NCI-H2227 treated with DMSO at 0.1 percent for 48 hours (cell line): ENCODE measurements around the gene CHIT1.
"Not testable (repeated sequence)": the region's sequence is repeated elsewhere in the genome, so short reads cannot be mapped to it uniquely, and the experiment has no call there.

Experiments
- DNase-seq: peaks from one replicate; lab custom pipeline; 2025; lab: John Stamatoyannopoulos, UW

Gene CHIT1

DNA sequence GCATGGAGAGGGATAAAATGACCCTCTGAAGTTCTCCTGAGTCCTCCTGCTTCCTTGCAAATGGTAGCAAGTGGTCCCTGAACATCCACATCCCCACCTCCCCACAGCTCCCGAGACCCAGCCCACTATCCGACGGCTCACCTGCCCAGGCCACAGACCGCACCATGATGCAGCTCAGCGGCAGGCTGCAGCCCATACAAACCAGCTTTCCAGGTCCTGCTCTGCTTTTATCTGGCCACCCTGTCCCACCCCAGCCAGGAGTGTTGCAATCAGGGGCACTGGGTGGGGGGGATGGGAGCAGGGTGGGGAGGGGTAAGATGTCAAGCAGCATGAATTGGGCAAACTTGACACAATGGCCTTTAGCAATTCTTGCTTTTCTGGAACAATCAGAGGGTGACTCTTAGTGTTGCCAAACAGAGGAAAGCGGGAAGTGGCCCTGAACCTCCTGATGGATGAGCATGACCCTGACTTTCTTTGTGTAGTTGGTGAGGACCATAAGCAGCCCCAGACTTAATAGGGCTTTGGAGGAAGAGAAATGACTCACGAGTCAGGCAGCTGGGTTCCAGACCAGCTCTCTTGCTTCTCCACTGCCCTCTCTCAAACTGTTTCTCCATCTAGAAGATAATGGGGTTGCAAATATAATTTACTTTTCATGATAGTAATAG lies at the start of gene CHIT1:
Gene CHIT1 (minus strand): TSS at position 203 of the 665 bp plus-strand sequence. CDS start 37 bp downstream, at position 166.
- DNase-seq, result no peak

DNA sequence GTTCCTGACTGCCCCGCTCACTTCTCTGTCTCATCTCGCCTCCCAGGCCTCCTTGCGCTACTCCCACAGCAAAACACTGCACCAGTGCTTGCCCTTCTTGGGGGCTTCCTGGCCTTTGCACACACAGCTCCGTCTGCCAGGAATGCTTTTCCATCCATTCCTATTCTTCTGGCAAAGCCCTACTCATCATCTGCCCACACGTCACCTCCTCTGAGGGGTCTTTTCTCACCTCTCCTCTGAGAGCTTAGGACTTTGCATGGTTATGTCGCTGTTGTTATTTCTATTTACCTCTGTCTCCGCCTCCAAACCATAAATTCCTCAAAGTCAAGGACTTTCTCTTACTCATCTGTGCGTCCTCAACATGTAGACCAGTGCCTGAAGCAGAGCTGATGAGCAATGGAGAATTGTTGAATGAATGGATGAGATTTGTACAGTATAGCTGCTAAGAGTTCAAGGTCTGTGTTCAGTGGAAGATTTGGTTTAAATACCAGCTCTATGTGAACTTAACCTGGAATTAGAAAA lies 49.5 kb upstream of the CHIT1 start:
- DNase-seq, result no peak

DNA sequence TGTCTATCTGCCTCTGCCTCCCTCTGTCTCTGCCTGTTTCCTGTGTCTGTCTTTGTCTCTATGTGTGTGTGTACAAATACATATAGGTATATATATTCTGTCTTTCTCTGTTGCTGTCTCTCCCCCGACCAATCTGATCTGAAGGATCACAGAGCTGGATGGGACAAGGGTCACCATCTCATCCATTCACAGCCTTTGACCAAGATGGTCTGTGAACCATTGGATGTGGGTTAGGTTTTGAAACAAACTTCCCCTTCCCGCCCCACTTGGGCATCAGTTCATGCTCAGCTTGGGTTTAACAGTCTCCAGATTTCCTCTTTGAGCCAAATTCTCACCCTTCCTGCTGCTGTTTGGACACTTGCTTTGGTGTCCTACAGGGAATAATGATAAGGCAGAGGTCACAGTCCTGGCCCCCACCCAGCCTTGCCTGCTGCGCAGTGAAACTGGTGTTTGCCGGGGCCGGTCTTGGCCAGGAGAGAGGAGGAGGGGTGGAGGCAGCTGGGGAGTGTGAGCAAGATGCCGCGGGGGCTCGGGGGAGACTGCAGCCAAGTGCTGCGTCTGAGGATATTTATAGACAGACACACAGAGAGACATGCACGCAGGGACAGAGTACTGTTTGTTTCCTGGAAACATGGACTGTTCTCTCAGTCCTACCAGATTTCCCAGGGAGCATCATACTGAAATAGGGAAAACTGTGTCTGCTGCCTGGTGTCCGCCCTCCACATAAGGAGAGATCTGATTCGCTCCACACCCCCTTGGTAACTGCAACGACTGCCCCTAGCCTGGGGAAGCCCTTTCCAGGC lies 48.8 kb upstream of the CHIT1 start:
- DNase-seq, result peak; percentile 83

DNA sequence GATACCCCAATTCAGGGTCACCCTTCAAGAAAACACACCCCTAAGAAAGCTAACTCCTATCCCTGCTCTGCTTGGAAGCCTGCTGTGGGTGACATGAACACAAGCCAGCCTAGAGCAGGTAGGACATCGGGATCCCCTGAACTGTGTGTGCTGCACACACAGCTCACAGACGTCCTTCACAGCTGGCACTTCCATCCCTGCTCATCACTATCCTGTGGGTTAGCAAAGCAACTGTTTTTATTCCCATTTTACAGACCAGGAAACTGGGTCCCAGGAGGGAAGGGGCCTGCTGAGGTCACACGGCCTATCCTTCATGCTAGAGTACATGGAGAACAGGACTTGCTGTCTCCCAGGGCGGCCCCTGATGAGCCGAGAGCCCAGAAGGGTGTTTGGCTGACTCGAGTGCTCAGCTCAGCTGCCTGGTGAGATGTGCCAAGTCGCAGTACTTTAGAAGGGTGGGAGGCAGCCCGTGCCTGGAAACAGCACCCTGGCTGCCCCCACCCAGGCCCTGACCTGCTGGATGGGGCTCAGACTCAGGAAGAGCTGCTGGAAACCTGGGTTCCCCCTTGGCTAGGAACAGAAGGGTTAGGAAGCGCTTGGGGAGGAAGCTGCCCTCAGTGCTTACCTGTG lies 47.6 kb upstream of the CHIT1 start:
- no peak for DNase-seq

DNA sequence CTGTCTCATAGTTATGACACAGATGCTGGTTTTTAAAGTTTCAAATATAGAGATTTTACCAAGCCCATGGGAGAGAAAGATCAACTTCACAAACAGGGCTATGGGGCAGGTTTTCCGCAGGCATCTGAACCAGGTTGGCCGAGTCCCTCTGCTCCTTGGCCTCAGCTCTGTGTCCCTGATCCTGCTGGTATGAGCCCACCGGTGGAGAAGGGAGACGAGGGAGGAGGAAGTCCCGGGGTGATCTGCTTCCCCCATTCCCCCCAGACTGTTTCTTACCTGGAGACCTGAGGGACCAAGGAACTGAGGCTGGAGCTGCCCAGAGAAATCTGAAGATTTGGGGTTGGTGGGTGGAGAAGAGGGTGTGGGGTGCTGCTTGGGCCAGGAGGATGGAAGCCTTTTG lies 46.9 kb upstream of the CHIT1 start:
- DNase-seq, result no peak

DNA sequence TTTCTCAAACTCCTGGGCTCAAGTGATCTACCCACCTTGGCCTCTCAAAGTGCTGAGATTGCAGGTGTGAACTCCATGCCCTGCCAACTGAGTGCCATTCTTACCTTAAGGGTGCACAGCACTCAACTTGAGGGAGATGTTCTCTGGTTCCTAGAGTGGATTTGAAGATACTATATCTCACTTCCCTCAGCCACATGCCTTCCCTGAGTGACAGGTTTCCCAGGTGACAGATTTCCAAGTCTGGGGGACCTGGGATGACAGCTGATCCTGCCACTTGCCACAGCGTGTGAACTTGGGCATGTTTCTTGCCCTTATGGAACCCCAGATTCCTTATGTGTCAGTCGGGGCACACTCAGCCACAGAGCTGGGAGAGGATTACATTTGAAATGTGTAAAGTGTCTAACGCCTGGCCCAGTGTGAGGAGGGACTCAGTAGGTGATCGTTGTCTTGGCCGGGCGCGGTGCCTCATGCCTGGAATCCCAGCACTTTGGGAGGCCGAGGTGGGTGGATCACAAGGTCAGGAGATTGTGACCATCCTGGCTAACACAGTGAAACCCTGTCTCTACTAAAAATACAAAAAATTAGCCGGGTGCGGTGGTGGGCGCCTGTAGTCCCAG lies 46.3 kb upstream of the CHIT1 start:
- DNase-seq, result no peak

DNA sequence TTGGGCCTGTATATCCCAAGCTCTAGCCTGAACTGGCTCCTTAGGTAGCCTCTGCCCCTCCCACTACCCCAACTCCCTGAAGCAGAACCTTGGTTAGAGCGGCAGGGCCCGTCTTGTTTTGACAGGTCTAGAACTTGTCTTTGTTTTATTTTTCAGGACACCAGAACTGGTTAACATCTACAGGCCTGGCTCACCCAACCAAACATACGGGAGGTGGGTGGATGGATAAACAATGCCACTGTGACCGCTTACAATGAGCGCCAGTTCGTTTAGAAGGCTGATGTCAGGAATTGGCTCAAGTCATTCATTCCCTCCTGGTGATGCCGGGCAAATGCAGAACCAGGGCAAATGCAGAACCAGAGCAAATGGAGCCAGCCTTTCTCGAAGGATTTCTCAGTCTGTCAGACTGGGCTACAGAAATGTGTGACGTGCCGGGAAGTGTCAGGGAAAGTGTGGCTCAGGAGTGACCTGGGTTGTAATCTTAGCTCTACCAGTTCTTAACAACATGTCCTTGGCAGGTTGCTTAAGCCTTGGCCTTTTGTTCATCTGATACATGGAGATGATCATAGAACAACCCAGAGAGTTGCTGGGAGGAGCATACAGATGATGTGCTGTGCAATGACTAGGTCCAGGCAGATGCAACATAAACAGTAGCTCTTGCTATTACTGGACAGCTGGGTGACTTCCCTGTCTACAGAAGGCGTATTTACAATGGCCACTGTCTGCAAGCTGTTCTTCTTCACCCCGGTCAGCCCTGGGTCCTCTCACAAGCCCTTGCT lies 45.3 kb upstream of the CHIT1 start:
- no peak for DNase-seq

DNA sequence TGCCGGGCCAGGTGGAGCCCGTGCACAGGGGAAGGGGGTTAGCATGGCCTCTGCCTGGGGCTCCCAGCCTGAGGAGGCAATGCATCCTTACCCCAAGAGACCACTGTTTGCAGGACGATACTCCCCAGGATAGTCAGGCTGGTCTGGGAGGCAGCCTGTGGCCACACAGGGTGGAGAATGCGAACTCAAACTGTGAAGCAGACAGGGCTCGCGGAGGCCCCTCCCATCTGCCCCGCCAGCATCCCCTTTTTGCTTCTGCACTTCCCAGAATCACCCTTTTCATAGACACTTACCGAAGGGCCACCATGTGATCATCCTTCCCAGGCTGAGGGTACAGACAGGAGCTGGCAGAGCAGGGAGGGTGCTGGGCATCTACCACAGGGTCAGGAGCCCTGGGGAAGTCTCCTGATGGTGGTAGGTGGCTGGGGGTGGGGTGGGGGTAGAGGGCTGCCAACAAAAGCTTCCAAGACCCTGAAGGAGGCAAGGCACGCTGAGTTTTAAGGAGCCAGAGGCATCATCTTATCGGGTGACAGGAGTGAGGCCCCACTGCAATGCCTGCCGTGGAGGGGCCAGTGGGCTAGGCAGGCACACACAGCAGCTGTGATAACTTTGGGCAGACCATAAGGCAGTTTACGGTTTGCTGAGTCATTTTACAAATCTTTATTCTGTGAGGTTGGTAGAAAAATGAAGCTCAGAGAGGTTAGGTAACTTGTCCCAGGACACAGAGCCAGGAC lies 44.6 kb upstream of the CHIT1 start:
- DNase-seq, result no peak

DNA sequence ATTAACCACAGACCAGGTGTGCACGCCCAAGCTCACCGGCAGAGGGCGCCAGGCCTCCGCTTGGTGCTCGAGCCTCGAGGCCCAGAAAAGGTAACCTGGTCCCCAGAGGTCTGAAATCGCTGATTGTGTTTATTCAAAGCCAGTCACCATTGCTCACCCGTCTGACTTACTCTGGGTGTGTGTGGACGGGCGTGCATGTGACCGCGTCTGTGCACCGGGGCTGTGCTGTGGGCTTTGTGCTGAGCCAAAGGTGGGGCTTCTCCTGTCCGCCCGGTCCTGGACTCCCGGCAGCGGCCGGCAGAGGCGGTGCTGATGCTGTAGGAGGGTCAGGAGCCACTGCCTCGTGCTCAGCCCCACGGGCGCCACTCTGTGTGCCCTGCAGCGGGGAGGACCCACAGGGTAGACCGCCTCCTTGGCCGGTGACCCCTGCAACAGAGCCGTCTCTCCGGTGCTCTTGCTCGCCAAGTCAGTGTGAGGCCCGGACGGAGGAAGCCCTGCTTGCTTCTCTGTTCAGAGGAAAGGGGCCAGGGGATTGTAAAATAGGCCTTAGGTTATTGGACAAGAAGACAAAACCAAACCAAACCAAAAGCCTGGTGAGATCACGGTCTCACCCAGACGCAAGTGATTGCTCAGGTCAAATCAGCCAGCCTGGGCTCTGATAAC lies 43.9 kb upstream of the CHIT1 start:
- DNase-seq, result peak; percentile 60

DNA sequence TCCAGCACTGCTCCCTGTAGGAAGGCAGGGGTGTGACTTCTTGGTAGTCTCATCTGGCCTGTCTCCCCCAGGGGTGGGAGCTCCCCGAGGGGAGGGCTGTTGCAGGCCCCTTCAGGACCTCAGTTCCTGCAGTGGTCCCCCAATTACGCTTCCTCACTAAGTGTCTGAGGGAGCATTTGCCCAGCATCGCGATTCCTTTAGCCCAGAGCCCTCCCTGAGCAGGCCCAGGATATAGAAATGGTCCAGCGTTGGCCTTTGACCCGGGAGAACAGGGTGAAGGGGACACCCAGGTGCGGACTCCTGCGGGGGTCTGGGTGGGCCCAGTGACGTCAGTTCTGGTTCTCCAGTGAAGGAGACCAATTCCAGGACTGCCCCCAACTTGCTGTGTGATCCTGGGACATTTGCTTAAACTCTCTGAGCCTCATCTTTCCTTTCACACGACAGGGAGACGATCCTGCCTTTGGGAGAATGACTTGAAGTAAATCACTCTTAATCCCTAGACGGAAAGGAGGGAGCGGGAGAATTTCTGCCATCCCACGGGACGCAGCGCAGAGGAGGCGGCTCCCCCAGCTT lies 43.2 kb upstream of the CHIT1 start:
- DNase-seq, result no peak

DNA sequence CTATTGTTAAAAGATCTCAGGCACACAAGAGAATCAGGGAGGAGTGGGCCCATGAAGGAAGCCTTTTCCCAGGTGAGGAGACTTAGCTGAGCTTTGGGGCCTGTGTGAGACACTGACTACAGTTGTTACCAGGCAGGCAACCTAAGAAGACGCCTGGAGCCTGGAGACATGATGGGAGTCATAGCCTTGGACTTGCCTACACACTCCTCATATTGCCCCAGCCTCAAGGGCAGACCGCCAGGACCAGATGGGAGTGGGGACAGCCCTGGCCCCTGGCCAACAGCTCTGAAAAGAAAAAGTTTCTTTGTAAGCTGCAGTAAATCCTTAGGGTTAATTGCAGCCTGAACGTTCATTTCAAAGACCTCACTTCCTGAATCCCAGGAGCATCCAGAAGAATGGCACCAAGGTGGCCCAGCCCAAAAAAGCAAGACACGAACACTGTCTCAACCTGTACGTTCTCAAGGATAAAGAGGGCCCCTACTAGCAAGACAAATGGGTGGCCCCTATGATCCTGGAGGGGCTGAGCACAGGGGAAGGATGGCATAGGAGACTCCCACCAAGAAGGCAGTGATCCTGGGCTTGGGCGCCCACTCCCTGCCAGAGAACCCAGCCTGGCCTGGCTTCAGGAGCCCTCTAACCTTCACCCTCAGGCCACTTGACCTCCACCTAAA lies 42.6 kb upstream of the CHIT1 start:
- no peak for DNase-seq

DNA sequence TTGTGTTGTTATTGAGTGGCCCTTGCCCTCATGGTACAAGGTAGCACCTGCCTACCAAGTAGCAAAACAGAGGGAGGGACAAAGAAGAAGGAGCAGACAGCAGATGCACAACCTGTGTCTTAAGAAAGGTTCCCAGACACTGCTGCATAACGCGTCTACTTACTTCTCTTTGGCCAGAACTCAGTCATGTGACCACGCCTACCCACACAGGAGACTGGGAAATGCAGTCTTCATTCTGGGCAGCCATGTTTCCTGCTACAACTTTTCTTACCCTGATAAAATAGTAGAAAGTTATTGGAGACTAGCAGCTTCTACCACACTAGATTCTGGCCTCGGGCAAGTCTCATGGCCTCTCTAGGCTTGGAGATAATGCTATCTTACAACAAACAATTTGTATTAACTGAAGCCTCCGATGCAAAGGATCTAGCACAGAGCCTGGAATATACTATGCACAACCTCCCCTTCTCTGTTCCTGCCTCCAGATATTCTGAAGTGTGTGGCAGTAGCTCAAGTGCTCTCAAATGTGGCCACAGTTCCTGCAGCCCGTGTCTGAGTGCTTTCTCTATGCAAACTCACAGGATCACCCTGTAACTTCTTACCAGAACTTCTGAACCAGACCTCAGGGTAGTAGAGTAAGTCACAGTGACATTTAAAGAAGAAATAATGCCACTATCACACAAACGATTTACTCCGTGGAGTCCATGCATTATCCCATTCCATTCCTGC lies 41.7 kb upstream of the CHIT1 start:
- DNase-seq, result peak; percentile 67

DNA sequence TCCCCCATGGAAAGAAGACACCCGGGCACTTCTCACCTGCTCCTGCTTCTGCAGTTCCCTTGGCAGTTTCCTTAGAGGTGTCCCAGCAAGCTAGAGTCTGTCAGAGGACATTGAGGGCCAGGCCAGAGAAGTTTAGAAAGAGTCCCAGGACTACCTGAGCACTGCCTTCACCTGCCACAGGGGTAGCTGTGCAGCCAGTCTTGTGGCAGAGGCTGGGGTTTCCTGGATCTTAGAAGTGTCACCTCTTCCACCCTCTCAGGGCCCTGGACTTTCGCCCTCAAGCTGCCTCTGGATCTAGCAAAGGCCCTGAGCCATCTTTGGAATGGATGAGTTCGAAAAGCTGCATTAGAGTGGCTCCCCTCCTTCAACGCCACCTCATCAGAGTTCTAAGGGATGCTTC lies 41.0 kb upstream of the CHIT1 start:
- DNase-seq, result no peak

DNA sequence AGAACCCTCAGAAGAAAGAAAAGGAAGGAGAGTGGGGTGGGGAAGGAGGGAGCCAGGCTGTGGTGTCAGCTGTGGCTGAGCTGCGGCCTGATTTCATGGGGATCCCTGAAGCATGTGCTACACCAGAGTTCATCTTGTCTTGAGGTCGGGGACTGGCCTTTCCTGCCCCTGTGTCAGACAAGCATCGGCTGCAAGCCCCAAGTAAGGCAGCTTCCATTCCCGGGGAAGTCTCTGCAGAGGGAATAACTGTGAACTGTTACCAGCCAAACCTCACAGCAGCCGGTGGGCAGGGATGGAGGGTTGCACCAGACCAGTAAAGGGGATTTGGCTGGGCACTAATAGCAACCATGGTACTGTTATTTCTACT lies 40.2 kb upstream of the CHIT1 start:
- no peak for DNase-seq

DNA sequence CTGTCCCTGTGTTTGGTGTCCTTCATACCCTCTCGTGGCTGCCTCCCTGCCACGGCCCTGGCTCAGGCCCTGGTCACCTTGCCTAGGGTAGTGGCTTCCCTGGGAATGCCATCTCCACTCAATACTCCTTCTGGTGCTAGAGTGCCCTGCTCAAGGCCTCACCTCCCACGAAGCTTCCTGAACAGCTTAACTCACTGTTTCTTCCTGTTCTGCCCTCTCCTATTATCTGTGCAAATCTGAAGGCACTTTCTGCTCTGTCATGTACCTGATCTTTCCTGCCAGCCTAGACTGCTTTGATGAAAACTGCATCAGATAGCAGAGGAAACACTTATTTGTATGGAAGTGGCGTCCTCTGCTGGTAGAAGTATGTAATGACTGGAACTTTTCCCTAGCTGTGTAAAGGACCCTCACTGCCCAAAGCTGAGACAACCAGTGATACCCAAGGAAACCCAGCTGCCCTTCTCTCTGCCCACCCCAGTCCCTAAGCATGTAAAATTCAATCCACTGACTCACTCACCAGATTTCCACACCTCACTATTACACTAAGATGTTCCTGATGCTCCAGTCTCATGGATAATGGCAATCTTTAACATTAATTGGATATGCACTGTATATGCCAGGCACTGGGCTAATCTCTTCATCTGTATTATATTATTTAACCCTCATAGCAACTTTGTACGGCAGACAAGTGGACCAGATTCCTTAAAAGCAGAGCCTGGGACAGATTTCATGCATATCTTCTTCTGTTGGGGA lies 39.6 kb upstream of the CHIT1 start:
- DNase-seq, result peak; percentile 70

DNA sequence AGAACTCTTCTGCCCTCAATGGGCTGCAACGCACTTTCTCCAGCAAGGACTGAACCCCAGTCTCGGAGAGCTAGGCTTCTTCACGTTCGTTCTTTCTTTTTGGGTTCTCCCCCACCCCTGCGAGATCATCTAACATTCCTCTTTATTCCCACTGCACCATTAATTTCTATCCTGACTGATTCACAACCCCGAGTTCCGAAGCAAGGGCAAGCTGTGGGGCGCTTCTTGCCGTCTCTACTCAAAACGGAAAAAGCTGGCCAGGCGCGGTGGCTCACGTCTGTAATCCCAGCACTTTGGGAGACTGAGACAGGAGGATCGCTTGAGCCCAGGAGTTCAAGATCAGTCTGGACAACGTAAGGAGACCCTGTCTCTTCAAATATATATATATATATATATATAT lies 38.4 kb upstream of the CHIT1 start:
- DNase-seq, result no peak

DNA sequence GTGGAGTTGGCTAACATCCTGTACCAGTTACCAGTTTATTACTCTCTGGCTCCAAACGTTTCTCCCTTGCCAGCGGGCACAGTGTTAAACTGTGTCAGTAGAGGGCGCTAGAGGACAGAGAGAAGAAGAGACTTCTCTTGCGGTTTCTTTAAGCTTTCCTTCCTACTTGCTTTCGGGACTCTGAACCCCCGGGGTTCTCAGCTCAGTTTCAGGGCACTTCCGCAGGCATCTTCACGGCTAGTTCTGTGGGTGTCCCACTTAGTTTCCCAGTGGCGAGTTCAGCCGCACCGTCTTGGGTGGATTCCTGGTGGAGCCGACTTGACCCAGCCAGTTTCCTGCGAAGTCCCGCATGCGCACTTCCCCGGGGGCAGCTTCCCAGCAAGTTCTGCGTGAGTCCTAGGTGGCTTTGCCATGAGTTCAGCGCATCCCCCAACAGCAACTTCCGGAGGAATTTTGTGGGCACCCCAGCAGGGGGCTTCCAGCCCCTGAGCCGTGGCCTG lies 37.9 kb upstream of the CHIT1 start:
- DNase-seq, result peak; percentile 90

DNA sequence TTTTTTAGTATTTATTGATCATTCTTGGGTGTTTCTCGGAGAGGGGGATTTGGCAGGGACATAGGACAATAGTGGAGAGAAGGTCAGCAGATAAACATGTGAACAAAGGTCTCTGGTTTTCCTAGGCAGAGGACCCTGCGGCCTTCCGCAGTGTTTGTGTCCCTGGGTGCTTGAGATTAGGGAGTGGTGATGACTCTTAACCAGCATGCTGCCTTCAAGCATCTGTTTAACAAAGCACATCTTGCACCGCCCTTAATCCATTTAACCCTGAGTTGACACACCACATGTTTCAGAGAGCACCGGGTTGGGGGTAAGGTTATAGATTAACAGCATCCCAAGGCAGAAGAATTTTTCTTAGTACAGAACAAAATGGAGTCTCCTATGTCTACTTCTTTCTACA lies 36.7 kb upstream of the CHIT1 start:
- not testable (repeated sequence) for DNase-seq
